Measurements from ENCODE around the gene DLG2.

- TF ChIP-seq CTCF (IDR thresholded peaks at IDR 0.05) (no peak), POLR2AphosphoS5 (IDR thresholded peaks at IDR 0.05) (no peak), POLR2A (IDR thresholded peaks at IDR 0.05) (no peak), EP300 (IDR thresholded peaks at IDR 0.05) (no peak)
Observed at GRCh38 chr11:83793310-83793709, 1833.8 kb downstream of the DLG2 start.

Data from sigmoid colon (tissue), 4 donors.